ENCODE measurements around the gene TXNDC11.
"Not testable (repeated sequence)": the region's sequence is repeated elsewhere in the genome, so short reads cannot be mapped to it uniquely, and the experiment has no call there.

TXNDC11 gene, protein sequence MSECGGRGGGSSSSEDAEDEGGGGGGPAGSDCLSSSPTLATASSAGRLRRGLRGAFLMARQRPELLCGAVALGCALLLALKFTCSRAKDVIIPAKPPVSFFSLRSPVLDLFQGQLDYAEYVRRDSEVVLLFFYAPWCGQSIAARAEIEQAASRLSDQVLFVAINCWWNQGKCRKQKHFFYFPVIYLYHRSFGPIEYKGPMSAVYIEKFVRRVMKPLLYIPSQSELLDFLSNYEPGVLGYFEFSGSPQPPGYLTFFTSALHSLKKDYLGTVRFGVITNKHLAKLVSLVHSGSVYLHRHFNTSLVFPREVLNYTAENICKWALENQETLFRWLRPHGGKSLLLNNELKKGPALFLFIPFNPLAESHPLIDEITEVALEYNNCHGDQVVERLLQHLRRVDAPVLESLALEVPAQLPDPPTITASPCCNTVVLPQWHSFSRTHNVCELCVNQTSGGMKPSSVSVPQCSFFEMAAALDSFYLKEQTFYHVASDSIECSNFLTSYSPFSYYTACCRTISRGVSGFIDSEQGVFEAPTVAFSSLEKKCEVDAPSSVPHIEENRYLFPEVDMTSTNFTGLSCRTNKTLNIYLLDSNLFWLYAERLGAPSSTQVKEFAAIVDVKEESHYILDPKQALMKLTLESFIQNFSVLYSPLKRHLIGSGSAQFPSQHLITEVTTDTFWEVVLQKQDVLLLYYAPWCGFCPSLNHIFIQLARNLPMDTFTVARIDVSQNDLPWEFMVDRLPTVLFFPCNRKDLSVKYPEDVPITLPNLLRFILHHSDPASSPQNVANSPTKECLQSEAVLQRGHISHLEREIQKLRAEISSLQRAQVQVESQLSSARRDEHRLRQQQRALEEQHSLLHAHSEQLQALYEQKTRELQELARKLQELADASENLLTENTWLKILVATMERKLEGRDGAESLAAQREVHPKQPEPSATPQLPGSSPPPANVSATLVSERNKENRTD

GRCh38 chr16:11742536-11743307, at the start of gene TXNDC11:
TXNDC11 (minus strand) TSS chr16:11742857; CDS start chr16:11742730, 127 bp downstream.
- DNase-seq = peak; percentile 91

GRCh38 chr16:11791144-11791828, 48.6 kb upstream of the TXNDC11 start:
- DNase-seq = no peak

DNA sequence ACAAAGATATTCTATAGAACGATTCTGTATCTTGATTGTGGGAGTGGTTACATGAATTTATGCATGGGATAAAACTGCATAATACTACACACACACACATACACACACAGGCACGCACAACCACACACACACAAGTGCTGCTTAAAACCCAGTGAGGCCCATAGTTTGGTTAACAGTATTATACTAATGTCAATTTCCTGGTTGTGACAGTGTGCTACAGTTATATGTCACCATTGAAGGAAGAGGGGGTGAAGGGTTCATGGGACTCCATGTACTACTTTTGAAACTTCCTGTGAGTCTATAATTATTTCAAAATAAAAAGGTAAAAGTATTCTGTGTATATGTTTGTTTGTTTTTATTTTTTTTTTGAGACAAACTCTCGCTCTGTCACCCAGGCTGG, 46.3 kb upstream of the TXNDC11 start:
- no peak for DNase-seq

DNA sequence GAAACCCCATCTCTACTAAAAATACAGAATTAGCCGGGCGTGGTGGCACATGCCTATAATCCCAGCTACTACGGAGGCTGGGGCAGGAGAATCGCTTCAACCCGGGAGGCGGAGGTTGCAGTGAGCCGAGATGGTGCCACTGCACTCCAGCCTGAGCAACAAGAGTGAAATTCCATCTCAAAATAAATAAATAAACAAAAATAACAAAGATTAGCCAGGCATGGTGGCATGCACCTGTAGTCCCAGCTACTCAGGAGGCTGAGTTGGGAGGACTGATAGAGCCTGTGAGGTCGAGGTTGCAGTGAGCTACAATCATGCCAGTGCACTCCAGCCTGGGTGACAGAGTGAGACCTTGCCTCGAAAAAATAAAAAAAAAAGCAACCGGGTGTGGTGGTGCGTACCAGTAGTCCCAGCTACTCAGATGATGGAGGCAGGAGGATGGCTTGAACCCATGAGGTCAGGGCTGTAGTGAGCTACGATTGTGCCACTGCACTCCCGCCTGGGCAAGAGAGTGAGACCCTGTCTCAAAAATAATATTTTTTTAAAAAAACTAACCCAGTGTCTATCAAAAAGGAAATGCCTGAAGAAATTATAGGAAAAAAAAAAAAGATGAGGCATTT, 42.4 kb upstream of the TXNDC11 start:
- not testable (repeated sequence) for DNase-seq

GRCh38 chr16:11784381-11784780, 41.7 kb upstream of the TXNDC11 start:
- DNase-seq = not testable (repeated sequence)

- no peak for DNase-seq
Observed at GRCh38 chr16:11784038-11784369, 41.3 kb upstream of the TXNDC11 start.

- DNase-seq = no peak
Observed at GRCh38 chr16:11783319-11784037, 40.8 kb upstream of the TXNDC11 start.

DNA sequence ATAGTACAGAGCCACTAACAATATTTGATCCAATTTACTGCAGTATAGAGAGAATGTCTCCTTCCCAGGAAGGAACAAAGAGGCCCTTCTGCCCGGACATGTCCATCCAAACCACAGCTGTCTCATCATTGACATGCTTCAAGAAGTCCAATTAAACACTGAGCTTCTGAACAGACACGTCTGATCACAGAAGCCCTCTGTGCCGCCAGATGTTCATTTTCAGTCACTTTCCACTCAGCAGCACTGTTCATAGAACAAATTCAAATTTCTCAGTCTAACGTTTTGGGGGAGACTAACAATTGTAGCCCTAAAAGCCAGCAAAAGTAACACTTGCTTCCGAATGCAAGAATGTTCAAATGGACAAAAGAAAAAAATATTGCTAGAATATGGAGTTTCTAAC, 39.1 kb upstream of the TXNDC11 start:
- DNase-seq = no peak

- no peak for DNase-seq
Observed at GRCh38 chr16:11780991-11781680, 38.5 kb upstream of the TXNDC11 start.

GRCh38 chr16:11779074-11779473, 36.4 kb upstream of the TXNDC11 start:
- no peak for DNase-seq

DNA sequence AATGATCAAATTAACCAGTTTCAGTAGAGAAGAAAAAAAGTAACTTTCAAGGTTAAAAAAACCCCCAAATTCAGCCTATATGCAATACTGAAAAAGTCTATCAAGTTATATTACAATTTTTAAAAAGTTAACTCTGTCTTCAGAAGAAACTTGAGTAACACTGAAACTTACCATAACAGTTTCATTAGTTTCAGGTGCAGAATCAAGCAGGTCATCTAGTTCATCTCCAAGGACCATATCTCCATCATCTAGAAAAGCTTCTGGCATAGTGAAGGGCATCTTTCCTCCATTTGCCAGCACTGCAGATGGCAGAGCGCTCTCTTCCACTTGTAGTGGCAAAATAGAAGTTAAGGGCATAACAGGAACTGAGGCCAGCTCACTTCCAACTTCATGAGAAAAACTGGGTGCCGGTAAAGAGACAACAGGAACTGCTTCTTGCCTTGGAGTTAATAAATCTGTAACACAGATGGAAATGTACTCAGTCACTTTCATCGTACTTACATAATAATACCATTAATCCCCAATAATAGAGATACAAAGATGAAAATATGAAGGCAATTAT, 31.5 kb upstream of the TXNDC11 start:
- no peak for DNase-seq

DNA sequence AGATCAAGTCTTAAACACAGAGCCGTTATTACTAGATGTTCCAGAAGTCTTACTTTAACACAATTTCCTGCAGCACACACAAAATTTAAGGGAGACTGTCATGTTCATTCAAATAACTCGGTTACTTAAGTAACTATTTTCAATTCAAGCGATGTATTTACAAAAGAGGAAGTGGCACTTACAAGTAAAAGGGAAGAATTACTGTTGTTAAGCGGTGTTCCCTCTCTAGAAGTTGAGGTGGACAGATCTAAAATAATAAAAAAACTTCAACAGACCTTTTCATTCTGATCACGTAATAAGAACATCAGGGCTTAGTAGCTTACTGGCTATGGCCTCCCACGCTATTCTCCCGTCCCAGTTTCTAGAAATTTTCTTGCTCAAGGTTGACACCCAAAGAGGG, 26.2 kb upstream of the TXNDC11 start:
- peak; percentile 8 for DNase-seq

DNA sequence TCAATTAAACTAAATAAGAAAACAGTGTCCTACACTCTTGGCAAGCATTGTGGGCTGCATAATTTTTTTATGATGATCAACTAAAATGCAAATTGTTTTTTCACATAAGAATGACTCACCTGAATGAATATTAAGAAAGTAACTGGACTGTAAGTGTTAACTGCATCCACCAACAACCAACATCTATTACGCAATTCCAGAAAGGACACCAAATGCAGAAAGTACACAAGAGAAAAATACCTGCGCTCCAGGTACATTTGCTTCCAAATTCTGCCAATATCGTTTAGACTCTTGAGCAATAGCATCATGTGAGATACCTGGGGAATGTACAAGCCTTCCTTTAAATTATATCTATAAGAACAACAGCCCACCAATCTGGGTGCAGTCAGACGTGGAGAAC, 19.8 kb upstream of the TXNDC11 start:
- DNase-seq = no peak

- DNase-seq = no peak
Observed at GRCh38 chr16:11759997-11760396, 17.3 kb upstream of the TXNDC11 start.

DNA sequence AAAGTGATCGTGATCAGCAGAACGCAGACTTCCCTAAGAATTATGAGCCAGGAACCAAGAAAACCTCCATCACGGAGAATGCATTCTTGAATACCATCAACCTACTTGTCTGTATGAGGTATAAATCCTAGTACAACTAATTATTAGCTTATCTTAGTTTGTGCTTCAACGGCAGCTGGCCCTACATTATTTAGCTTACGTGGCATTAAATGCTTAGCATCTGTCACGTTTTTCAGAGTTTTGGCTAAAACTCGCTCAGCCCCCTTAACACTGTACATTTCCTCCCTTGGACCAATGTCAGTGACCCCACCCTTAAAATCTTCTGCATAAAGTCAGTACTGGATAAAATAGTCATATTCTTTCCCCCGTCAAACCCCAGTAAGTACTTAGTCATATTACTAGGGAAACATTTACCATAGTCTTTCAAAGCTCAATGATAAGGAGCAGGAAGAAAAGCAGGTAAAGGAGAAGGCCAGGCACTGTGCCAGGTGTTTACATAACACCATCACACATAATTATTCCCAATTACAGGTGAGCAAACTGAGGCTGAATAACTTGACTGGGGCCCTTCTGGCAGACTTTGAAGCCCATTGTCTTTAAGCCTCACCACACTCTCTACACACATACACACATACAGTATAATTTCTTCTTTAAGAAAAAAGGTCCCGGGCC, 16.6 kb upstream of the TXNDC11 start:
- no peak for DNase-seq

DNA sequence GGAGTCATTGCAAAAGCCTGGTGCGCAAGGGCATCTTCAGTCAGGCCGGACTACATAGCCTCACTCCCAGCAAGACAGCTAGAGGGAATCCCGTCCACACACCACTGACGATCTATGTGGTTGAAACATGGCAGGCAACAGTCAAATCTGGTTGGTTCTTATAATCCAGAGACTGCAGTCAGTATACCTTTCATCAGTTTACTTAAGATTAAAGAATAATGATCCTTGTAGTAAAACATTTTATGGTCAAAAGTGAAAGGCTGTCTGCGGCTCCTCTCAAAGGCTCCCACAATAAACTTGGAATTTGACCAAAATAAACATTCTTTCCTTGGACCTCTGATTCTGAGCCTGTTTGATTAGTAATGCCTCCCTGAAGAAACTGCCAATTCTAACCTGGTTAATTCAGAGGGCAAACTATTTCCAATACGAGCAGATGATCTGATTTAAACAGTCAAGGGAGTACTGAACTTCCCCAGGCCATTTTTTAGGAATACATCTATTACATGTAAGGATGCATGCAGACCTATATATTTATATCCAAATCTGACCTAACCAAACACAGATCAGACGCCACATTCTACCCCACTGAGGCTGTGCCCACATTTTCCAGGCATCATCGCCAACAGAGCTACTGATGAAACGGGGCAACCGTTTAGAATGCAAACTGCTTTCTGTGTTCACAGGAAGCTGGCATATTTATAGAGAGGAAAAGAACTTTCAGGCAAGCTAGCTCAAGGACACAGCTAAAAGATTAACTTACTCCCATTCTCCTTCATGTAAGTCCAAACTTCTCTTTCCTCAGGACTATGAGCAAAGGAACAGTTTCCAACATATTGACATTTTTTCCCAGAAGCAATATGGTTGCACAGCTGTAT, 15.3 kb upstream of the TXNDC11 start:
- DNase-seq = no peak

DNA sequence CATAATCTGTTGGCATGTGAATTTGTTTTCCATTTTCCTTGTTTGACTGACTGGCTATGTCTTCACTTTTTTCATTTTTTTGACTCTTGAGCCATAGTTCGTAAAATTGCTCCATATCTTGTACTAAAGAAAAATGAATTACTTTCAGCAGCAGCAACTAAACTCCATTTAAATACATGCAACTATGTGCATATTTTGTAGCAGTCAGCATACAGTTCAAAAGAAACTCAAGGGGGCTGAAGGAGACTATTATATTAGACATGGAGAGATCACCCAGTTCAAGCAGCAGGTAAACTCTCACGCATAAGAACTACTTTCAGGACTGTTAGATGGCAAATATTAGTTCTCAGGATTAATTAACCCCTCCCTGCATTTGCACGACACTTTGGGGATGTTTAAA, 13.6 kb upstream of the TXNDC11 start:
- DNase-seq = no peak

- DNase-seq = no peak
Observed at GRCh38 chr16:11755022-11755760, 12.5 kb upstream of the TXNDC11 start.
